ENCODE data around the gene CYB5B.

CYB5B gene

GRCh38 chr16:69424053-69424934 lies at the start of gene CYB5B:
TSS of gene CYB5B (plus strand) at chr16:69424619. CDS start at chr16:69424684, 65 bp downstream.
- DNase-seq (ENCODE audit: low spot score), result peak; percentile 98

GRCh38 chr16:69376393-69377059 lies 47.9 kb upstream of the CYB5B start:
- DNase-seq (ENCODE audit: low spot score), result no peak

- DNase-seq (ENCODE audit: low spot score), result no peak
Observed at GRCh38 chr16:69378036-69378435, 46.4 kb upstream of the CYB5B start.

- no peak for DNase-seq (ENCODE audit: low spot score)
Observed at GRCh38 chr16:69378760-69379159, 45.7 kb upstream of the CYB5B start.

GRCh38 chr16:69381231-69381630 lies 43.2 kb upstream of the CYB5B start:
- no peak for DNase-seq (ENCODE audit: low spot score)

- no peak for DNase-seq (ENCODE audit: low spot score)
Observed at GRCh38 chr16:69382421-69382820, 42.0 kb upstream of the CYB5B start.

GRCh38 chr16:69384974-69385373 lies 39.4 kb upstream of the CYB5B start:
- DNase-seq (ENCODE audit: low spot score), result no peak

- DNase-seq (ENCODE audit: low spot score), result no peak
Observed at GRCh38 chr16:69386596-69386995, 37.8 kb upstream of the CYB5B start.

- no peak for DNase-seq (ENCODE audit: low spot score)
Observed at GRCh38 chr16:69393898-69394849, 30.2 kb upstream of the CYB5B start.

- no peak for DNase-seq (ENCODE audit: low spot score)
Observed at GRCh38 chr16:69395859-69396186, 28.6 kb upstream of the CYB5B start.

GRCh38 chr16:69396187-69397061 lies 28.0 kb upstream of the CYB5B start:
- peak; percentile 75 for DNase-seq (ENCODE audit: low spot score)

- DNase-seq (ENCODE audit: low spot score), result no peak
Observed at GRCh38 chr16:69397821-69398521, 26.4 kb upstream of the CYB5B start.

- no peak for DNase-seq (ENCODE audit: low spot score)
Observed at GRCh38 chr16:69399361-69399760, 25.1 kb upstream of the CYB5B start.

GRCh38 chr16:69402439-69402838 lies 22.0 kb upstream of the CYB5B start:
- no peak for DNase-seq (ENCODE audit: low spot score)

GRCh38 chr16:69404275-69404805 lies 20.1 kb upstream of the CYB5B start:
- no peak for DNase-seq (ENCODE audit: low spot score)

- DNase-seq (ENCODE audit: low spot score), result no peak
Observed at GRCh38 chr16:69405326-69405725, 19.1 kb upstream of the CYB5B start.

- DNase-seq (ENCODE audit: low spot score), result no peak
Observed at GRCh38 chr16:69405757-69406156, 18.7 kb upstream of the CYB5B start.

GRCh38 chr16:69406780-69407331 lies 17.6 kb upstream of the CYB5B start:
- no peak for DNase-seq (ENCODE audit: low spot score)

GRCh38 chr16:69407702-69408323 lies 16.6 kb upstream of the CYB5B start:
- no peak for DNase-seq (ENCODE audit: low spot score)

- no peak for DNase-seq (ENCODE audit: low spot score)
Observed at GRCh38 chr16:69408475-69408874, 15.9 kb upstream of the CYB5B start.
